Measurements from ENCODE around the gene CLEC16A. TPM values are rescaled to one million over a fixed set of nuclear protein-coding genes. Genes with fewer than 3 reads are reported as not detected.
A peak's percentile ranks its signal among the peaks of the same experiment; 100 is the strongest.

The CLEC16A gene
- total and polyA plus RNA-seq, 2 experiments from 2014 or later: 9.9 to 24.1 TPM

- peaks cover 2% of the 10 kb centered on the region; the same call in 1 of the 3 replicates for H3K4me1 Mint-ChIP-seq
- no peak overlapping the region for H3K4me3 Mint-ChIP-seq
- no peaks in the 10 kb centered on the region for H3F3A ChIP-seq (replicated peaks; ENCODE audit: low read depth)
- H3K9me2 ChIP-seq (ENCODE audit: insufficient read depth): no peaks in the 10 kb centered on the region
- no peak for TF ChIP-seq ZNF331 (CRISPR knock-in tag; IDR thresholded peaks at IDR 0.05; ENCODE audit: low read depth)
- H3K27ac ChIP-seq (ENCODE audit: low read depth): no peak overlapping the region
- no peaks in the 10 kb centered on the region for H3K79me2 ChIP-seq (replicated peaks; ENCODE audit: insufficient read depth)
- H3K4me3 ChIP-seq: no peak overlapping the region
- DNase-seq (ENCODE audit: low spot score) (no peak), ATAC-seq (no peak)
- no peak overlapping the region for H3K4me2 ChIP-seq
- no peak overlapping the region for H3K27ac Mint-ChIP-seq
- no peaks in the 10 kb centered on the region; the same call in 1 of the 2 replicates for H3K4me1 ChIP-seq (ENCODE audit: insufficient read depth)
- H2AFZ ChIP-seq: no peak overlapping the region
- no peaks in the 10 kb centered on the region for H3K9me3 Mint-ChIP-seq
- H3K27me3 ChIP-seq (ENCODE audit: insufficient read depth): no peaks in the 10 kb centered on the region
- H3K27me3 Mint-ChIP-seq (ENCODE audit: insufficient read depth, low read depth, poor library complexity): peaks cover 8% of the 10 kb centered on the region
- H3K36me3 Mint-ChIP-seq (ENCODE audit: low read depth): peaks cover 6% of the 10 kb centered on the region; the same call in 2 of the 3 replicates
- no peaks in the 10 kb centered on the region for H3K36me3 ChIP-seq (ENCODE audit: insufficient read depth)
- H4K20me1 ChIP-seq (replicated peaks; ENCODE audit: insufficient read depth): no peaks in the 10 kb centered on the region
These were observed 21.8 kb upstream of the CLEC16A start for GRCh38 chr16:10922328-10923145.

- no peak overlapping the region for H2AFZ ChIP-seq
- Mint-ChIP-seq H3K9me3 (no peaks in the 10 kb centered on the region), H3K36me3 (ENCODE audit: low read depth) (peaks cover 12% of the 10 kb centered on the region), H3K4me1 (peaks cover 2% of the 10 kb centered on the region; the same call in 1 of the 3 replicates), H3K27ac (no peak overlapping the region), H3K4me3 (no peak overlapping the region), H3K27me3 (ENCODE audit: insufficient read depth, low read depth, poor library complexity) (peaks cover 8% of the 10 kb centered on the region)
- DNase-seq (ENCODE audit: low spot score) (peak; percentile 11), ATAC-seq (no peak)
- H3F3A ChIP-seq (replicated peaks; ENCODE audit: low read depth): no peaks in the 10 kb centered on the region
- no peaks in the 10 kb centered on the region for H3K27me3 ChIP-seq (ENCODE audit: insufficient read depth)
- no peaks in the 10 kb centered on the region for H3K9me2 ChIP-seq (ENCODE audit: insufficient read depth)
- no peak overlapping the region for H3K4me3 ChIP-seq
- no peaks in the 10 kb centered on the region for H4K20me1 ChIP-seq (replicated peaks; ENCODE audit: insufficient read depth)
- no peaks in the 10 kb centered on the region for H3K36me3 ChIP-seq (ENCODE audit: insufficient read depth)
- H3K79me2 ChIP-seq (replicated peaks; ENCODE audit: insufficient read depth): no peaks in the 10 kb centered on the region
- no peak overlapping the region for H3K27ac ChIP-seq (ENCODE audit: low read depth)
- H3K4me1 ChIP-seq (ENCODE audit: insufficient read depth): no peaks in the 10 kb centered on the region; the same call in 1 of the 2 replicates
- no peak overlapping the region for H3K4me2 ChIP-seq
- TF ChIP-seq JUNB (IDR thresholded peaks at IDR 0.05; ENCODE audit: unreplicated experiment): no peak
- no peak for TF ChIP-seq CTCF (conservative IDR thresholded peaks at IDR 0.05; ENCODE audit: low read depth in 2 of 2)
- TF ChIP-seq STAT1 (IDR thresholded peaks at IDR 0.05; ENCODE audit: unreplicated experiment): no peak
- TF ChIP-seq NANOG (IDR thresholded peaks at IDR 0.05; ENCODE audit: borderline replicate concordance): no peak
- no peak for TF ChIP-seq REST (IDR thresholded peaks at IDR 0.05; ENCODE audit: unreplicated experiment)
- no peak for TF ChIP-seq EZH2phosphoT487 (IDR thresholded peaks at IDR 0.05; ENCODE audit: unreplicated experiment)
- TF ChIP-seq CREB1 (CRISPR knock-in tag; IDR thresholded peaks at IDR 0.05; ENCODE audit: low read depth): no peak
- no peak for TF ChIP-seq ZNF462 (CRISPR knock-in tag; IDR thresholded peaks at IDR 0.05)
These were observed 21.2 kb upstream of the CLEC16A start for GRCh38 chr16:10923146-10923649.

All from GM23338 (cell line).